Smooth muscle cell (in vitro differentiated cells): ENCODE measurements around the gene PDE4B. TPM values are rescaled to one million over a fixed set of nuclear protein-coding genes. Genes with fewer than 3 reads are reported as not detected.

ENCODE experiments used
- DNase-seq: peaks from one replicate; lab custom pipeline; 2025; ENCODE audit not compliant: unreplicated experiment; lab: John Stamatoyannopoulos, UW
- H2AFZ ChIP-seq: fragments of 200-600 bp; sonication (generic); 2 replicates; pipeline ENCODE4 v1.6.0; 2016; ENCODE audit warnings: antibody characterized with exemption, low read depth, mild to moderate bottlenecking
- H3F3A ChIP-seq: fragments of 200-600 bp; sonication (generic); 2 replicates; pipeline ENCODE4 v1.6.0; 2017; ENCODE audit warnings: antibody characterized with exemption, low read depth
- H3K27ac ChIP-seq: fragments of 200-600 bp; sonication (generic); 2 replicates; pipeline ENCODE4 v1.5.1; 2016; ENCODE audit warnings: low read depth, mild to moderate bottlenecking
- H3K27me3 ChIP-seq: fragments of 200-600 bp; sonication (generic); 2 replicates; pipeline ENCODE4 v1.6.1; 2016; ENCODE audit warnings: low read depth, mild to moderate bottlenecking
- H3K36me3 ChIP-seq: fragments of 200-600 bp; sonication (generic); 2 replicates; pipeline ENCODE4 v1.5.1; 2016; ENCODE audit warnings: low read depth
- H3K4me1 ChIP-seq: fragments of 200-600 bp; sonication (generic); 2 replicates; pipeline ENCODE4 v1.5.1; 2016; ENCODE audit warnings: low read depth
- H3K4me2 ChIP-seq: fragments of 200-600 bp; sonication (generic); 2 replicates; pipeline ENCODE4 v1.6.0; 2016; ENCODE audit warnings: mild to moderate bottlenecking
- H3K4me3 ChIP-seq: fragments of 200-600 bp; sonication (generic); 2 replicates; pipeline ENCODE4 v1.5.1; 2016; ENCODE audit warnings: mild to moderate bottlenecking
- H3K79me2 ChIP-seq: fragments of 200-600 bp; sonication (generic); 2 replicates; pipeline ENCODE4 v1.6.0; 2016; ENCODE audit warnings: low read depth, mild to moderate bottlenecking
- H3K9ac ChIP-seq: fragments of 200-600 bp; sonication (generic); 2 replicates; pipeline ENCODE4 v1.6.0; 2016; ENCODE audit warnings: low read depth
- H3K9me3 ChIP-seq: fragments of 200-600 bp; sonication (generic); replicated peaks from 2 replicates; pipeline ENCODE4 v1.5.1; 2016; ENCODE audit warnings: low read depth
- H4K20me1 ChIP-seq: fragments of 200-600 bp; sonication (generic); 2 replicates; pipeline ENCODE4 v1.6.0; 2016; ENCODE audit warnings: low read depth
- CTCF ChIP-seq: fragments of 200-600 bp; sonication (generic); IDR thresholded peaks from 2 replicates; pipeline ENCODE4 v1.5.1; 2017; ENCODE audit warnings: borderline replicate concordance, mild to moderate bottlenecking, antibody characterized with exemption; ENCODE audit not compliant: insufficient read depth, poor library complexity, severe bottlenecking
- WGBS: methylation state at CpG from one replicate; pipeline ENCODE4 v1.1.7; 2016; ENCODE audit warnings: low lambda C conversion rate; 5-methylcytosine and 5-hydroxymethylcytosine counted together
- polyA plus RNA-seq: library from polyadenylated mRNA; unstranded; fragments of >200 nt; fragmentation: Nextera tagmentation; extraction: Ambion mirVana; gene quantifications from 2 replicates; pipeline ENCODE4 v1.2.1, GENCODE V29; 2016
- total RNA-seq: library from RNA; depleted of rRNA; stranded (reverse); fragments of >200 nt; gene quantifications from 2 replicates; pipeline ENCODE4 v1.2.3, GENCODE V29; 2014

PDE4B gene
- total and polyA plus RNA-seq, 2 experiments from 2014 or later, result 18.5 to 24.8 TPM

DNA sequence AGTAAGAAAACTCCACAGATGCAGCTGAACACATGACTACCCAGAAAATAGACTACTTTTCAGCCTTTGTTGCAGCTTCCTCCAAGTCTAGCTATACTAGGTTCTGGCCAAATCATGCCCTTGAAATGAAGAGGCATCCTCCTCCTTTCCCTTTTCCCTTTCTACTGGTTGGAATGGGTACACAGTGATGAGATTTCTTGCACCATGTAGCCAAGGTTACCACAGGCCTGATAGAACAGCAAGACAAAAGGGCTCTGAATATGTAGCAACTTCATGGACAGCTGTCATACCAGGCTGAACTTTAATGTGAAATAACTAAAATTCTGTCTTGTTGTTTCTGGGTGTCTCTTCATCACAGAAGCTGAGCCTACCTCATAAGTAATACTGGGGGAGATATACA is 146.5 kb downstream of the PDE4B start:
- no peak for TF ChIP-seq CTCF
- H3K9me3 ChIP-seq, result peaks cover 6% of the 10 kb centered on the region
- no peaks in the 10 kb centered on the region for H3K4me1 ChIP-seq
- no peak overlapping the region for H2AFZ ChIP-seq
- H3K4me3 ChIP-seq, result no peak overlapping the region
- no peaks in the 10 kb centered on the region for H3F3A ChIP-seq
- no peaks in the 10 kb centered on the region for H3K36me3 ChIP-seq
- no peak for DNase-seq
- no peak overlapping the region for H3K27ac ChIP-seq
- no peaks in the 10 kb centered on the region for H3K79me2 ChIP-seq
- no peaks in the 10 kb centered on the region for H3K27me3 ChIP-seq
- no peak overlapping the region for H3K9ac ChIP-seq
- H3K4me2 ChIP-seq, result no peak overlapping the region
- no peaks in the 10 kb centered on the region for H4K20me1 ChIP-seq

GRCh38 chr1:65939636-65940035 is 146.9 kb downstream of the PDE4B start:
- Histone ChIP-seq H3K36me3 (no peaks in the 10 kb centered on the region), H3K27ac (no peak overlapping the region), H3K9ac (no peak overlapping the region), H3K79me2 (no peaks in the 10 kb centered on the region), H3K4me3 (no peak overlapping the region), H2AFZ (no peak overlapping the region), H4K20me1 (no peaks in the 10 kb centered on the region), H3K4me1 (no peaks in the 10 kb centered on the region), H3K27me3 (no peaks in the 10 kb centered on the region), H3K4me2 (no peak overlapping the region), H3K9me3 (peaks cover 6% of the 10 kb centered on the region), H3F3A (no peaks in the 10 kb centered on the region)
- DNase-seq, result no peak
- TF ChIP-seq CTCF, result no peak
- 32% methylated on average over 2 of the region's 2 CpGs for WGBS

DNA sequence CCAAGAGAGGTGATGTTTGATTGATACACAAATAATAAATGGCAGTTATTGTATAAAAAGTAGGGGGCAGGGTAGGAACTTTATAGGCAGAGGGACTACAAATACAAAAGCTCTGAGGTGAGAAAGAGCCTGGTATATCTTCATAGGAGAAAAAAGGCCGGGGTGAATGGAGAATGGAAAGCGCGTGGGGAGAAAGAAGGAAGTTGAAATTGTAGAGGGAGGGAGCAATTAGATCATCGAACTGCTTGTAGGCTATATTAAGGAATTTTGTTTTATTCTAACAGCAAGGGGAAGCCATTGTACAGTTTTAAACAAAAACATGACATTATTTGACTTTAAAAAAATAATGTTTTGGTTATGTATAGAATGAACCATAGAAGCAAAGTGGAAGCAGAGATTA is 147.4 kb downstream of the PDE4B start:
- Histone ChIP-seq H3K4me3 (no peak overlapping the region), H4K20me1 (no peaks in the 10 kb centered on the region), H3K9me3 (peaks cover 6% of the 10 kb centered on the region), H3F3A (no peaks in the 10 kb centered on the region), H3K27ac (no peak overlapping the region), H3K4me1 (no peaks in the 10 kb centered on the region), H2AFZ (no peak overlapping the region), H3K4me2 (no peak overlapping the region), H3K79me2 (no peaks in the 10 kb centered on the region), H3K27me3 (no peaks in the 10 kb centered on the region), H3K36me3 (no peaks in the 10 kb centered on the region), H3K9ac (no peak overlapping the region)
- no peak for TF ChIP-seq CTCF
- WGBS, result 84% methylated on average over 4 of the region's 4 CpGs
- DNase-seq, result no peak

GRCh38 chr1:65942476-65942875 is 149.8 kb downstream of the PDE4B start:
- H3K4me3 ChIP-seq, result no peak overlapping the region
- WGBS, result 17% methylated on average over 1 of the region's 1 CpG

More at GRCh38 chr1:65942476-65942875, 149.8 kb downstream of the PDE4B start:
- no peak for DNase-seq
- Histone ChIP-seq H3F3A (no peaks in the 10 kb centered on the region), H2AFZ (no peak overlapping the region), H4K20me1 (no peaks in the 10 kb centered on the region), H3K9ac (no peak overlapping the region), H3K4me2 (no peak overlapping the region), H3K79me2 (no peaks in the 10 kb centered on the region), H3K27ac (no peak overlapping the region), H3K36me3 (no peaks in the 10 kb centered on the region), H3K27me3 (no peaks in the 10 kb centered on the region), H3K4me1 (no peaks in the 10 kb centered on the region), H3K9me3 (peaks cover 6% of the 10 kb centered on the region)
- no peak for TF ChIP-seq CTCF
